ENCODE results near the gene SNX24. TPM values are rescaled to one million over a fixed set of nuclear protein-coding genes. Genes with fewer than 3 reads are reported as not detected.

SNX24 gene
- total RNA-seq, 1 experiment from 2014 or later = 22.3 TPM

GRCh38 chr5:123012321-123012720 is 166.9 kb downstream of the SNX24 start:
- Histone ChIP-seq H3F3A (ENCODE audit: insufficient read depth, low read depth) (no peaks in the 10 kb centered on the region), H4K20me1 (ENCODE audit: insufficient read depth) (no peaks in the 10 kb centered on the region), H3K4me2 (no peak overlapping the region), H3K27ac (no peak overlapping the region), H3K79me2 (ENCODE audit: low read depth) (no peaks in the 10 kb centered on the region), H3K4me3 (no peak overlapping the region), H3K36me3 (ENCODE audit: low read depth) (no peaks in the 10 kb centered on the region), H3K4me1 (replicated peaks; ENCODE audit: insufficient read depth) (no peaks in the 10 kb centered on the region), H3K9me3 (ENCODE audit: insufficient read depth, low read depth) (no peaks in the 10 kb centered on the region), H3K27me3 (ENCODE audit: insufficient read depth, low read depth) (no peaks in the 10 kb centered on the region), H2AFZ (no peak overlapping the region), H3K9me2 (ENCODE audit: insufficient read depth) (no peaks in the 10 kb centered on the region)
- DNase-seq = no peak
- intact Hi-C loops (cut with micrococcal nuclease; ENCODE audit: unreplicated experiment) = no loop called here
- ChIA-PET POLR2A (ENCODE audit: unreplicated experiment) (no interaction called here), CTCF (no interaction called here)
- BruUV-seq (replicated peaks) = no TSS peak
- no peak for TF ChIP-seq EZH2 (IDR thresholded peaks at IDR 0.05; ENCODE audit: low read depth)
- TF ChIP-seq CTCF (conservative IDR thresholded peaks at IDR 0.05) = no peak

GRCh38 chr5:123014689-123015088 is 169.3 kb downstream of the SNX24 start:
- CTCF ChIA-PET = no interaction called here
- BruUV-seq (replicated peaks) = no TSS peak
- POLR2A ChIA-PET (ENCODE audit: unreplicated experiment) = no interaction called here

GRCh38 chr5:123028222-123028621 is 182.8 kb downstream of the SNX24 start:
- DNase-seq = no peak

More at GRCh38 chr5:123014689-123015088, 169.3 kb downstream of the SNX24 start:
- no peak for TF ChIP-seq CTCF (conservative IDR thresholded peaks at IDR 0.05)
- TF ChIP-seq EZH2 (IDR thresholded peaks at IDR 0.05; ENCODE audit: low read depth) = no peak
- Histone ChIP-seq H3K27ac (no peak overlapping the region), H2AFZ (no peak overlapping the region), H3K36me3 (ENCODE audit: low read depth) (no peaks in the 10 kb centered on the region), H3K4me1 (replicated peaks; ENCODE audit: insufficient read depth) (no peaks in the 10 kb centered on the region), H3K4me3 (no peak overlapping the region), H3K79me2 (ENCODE audit: low read depth) (no peaks in the 10 kb centered on the region), H3K9me3 (ENCODE audit: insufficient read depth, low read depth) (no peaks in the 10 kb centered on the region), H3K4me2 (no peak overlapping the region), H3K27me3 (ENCODE audit: insufficient read depth, low read depth) (no peaks in the 10 kb centered on the region), H3K9me2 (ENCODE audit: insufficient read depth) (no peaks in the 10 kb centered on the region), H3F3A (ENCODE audit: insufficient read depth, low read depth) (no peaks in the 10 kb centered on the region), H4K20me1 (ENCODE audit: insufficient read depth) (no peaks in the 10 kb centered on the region)
- intact Hi-C loops (cut with micrococcal nuclease; ENCODE audit: unreplicated experiment) = no loop called here
- no peak for DNase-seq

More at GRCh38 chr5:123028222-123028621, 182.8 kb downstream of the SNX24 start:
- no TSS peak for BruUV-seq (replicated peaks)
- Histone ChIP-seq H3K27ac (no peak overlapping the region), H4K20me1 (ENCODE audit: insufficient read depth) (no peaks in the 10 kb centered on the region), H3K4me2 (no peak overlapping the region), H3K9me3 (ENCODE audit: insufficient read depth, low read depth) (no peaks in the 10 kb centered on the region), H3K79me2 (ENCODE audit: low read depth) (no peaks in the 10 kb centered on the region), H3K4me3 (no peak overlapping the region), H3F3A (ENCODE audit: insufficient read depth, low read depth) (no peaks in the 10 kb centered on the region), H3K4me1 (replicated peaks; ENCODE audit: insufficient read depth) (no peaks in the 10 kb centered on the region), H3K9me2 (ENCODE audit: insufficient read depth) (no peaks in the 10 kb centered on the region), H3K27me3 (ENCODE audit: insufficient read depth, low read depth) (no peaks in the 10 kb centered on the region), H2AFZ (no peak overlapping the region), H3K36me3 (ENCODE audit: low read depth) (0 out of 2 replicates have a peak, but pooled peaks cover 3% of the 10 kb centered on the region)
- TF ChIP-seq CTCF (conservative IDR thresholded peaks at IDR 0.05) (no peak), EZH2 (IDR thresholded peaks at IDR 0.05; ENCODE audit: low read depth) (no peak)
- intact Hi-C loops (cut with micrococcal nuclease; ENCODE audit: unreplicated experiment) = no loop called here
- ChIA-PET CTCF (interaction anchor here (0.6 kb wide), 1 partner anchor 639 kb away, joined by 3 read pairs; no protein-coding TSS in a partner anchor), POLR2A (ENCODE audit: unreplicated experiment) (no interaction called here)

Data from PC-9 (cell line).